ENCODE data around the gene PCDH9.

GRCh38 chr13:66338542-66338941, 891.6 kb downstream of the PCDH9 start:
- TF ChIP-seq POLR2A (IDR thresholded peaks at IDR 0.05) = no peak
- no peak for TF ChIP-seq CTCF (IDR thresholded peaks at IDR 0.05)

Measured in Peyer's patch (tissue), 4 donors.